ENCODE results near the gene SKI. TPM values are rescaled to one million over a fixed set of nuclear protein-coding genes. Genes with fewer than 3 reads are reported as not detected.

The SKI gene
- total RNA-seq, 1 experiment from 2014 or later: 89.5 TPM

DNA sequence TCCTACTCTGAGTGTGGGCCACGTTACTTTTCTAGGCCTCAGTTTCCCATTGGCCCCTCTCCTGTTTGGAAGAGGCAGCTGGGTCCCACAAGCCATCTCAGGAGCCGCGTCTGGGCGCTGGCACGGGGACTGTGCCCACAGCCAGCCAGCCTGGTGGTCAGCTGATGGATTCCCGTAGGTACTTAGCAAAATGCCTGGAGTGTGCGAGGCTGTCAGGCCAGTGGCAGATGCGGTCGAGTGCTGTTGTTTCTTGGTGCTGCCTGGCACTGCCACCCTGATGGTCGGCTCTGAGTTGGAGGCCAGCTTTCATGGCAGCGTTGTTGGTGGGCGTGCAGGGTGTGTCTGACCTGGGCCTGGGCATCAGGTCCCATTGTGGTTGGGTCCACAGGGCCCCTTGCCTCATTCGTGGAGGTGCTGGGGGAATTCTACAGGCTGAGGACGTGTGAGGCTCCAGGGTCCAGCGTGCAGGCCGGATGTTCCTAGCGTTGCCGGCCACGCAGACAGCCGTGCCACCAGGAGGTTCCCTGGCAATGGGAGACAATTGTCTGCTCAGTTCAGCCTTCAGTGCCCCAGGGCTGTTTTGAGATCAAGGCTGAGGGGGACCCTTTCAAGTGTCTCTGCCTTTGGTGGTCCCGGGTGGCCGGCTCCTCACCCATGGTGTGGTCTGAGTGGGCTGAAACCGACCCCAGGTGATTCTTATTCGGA is 20.9 kb downstream of the SKI start:
- Mint-ChIP-seq H3K27me3 (ENCODE audit: low read depth) (no peaks in the 10 kb centered on the region), H3K4me1 (peaks cover 64% of the 10 kb centered on the region in 2 experiments), H3K4me3 (peak overlapping the region; percentile 3 to 57; a peak in 4 of 5 replicates), H3K36me3 (ENCODE audit: insufficient read depth in 1 of 3, low read depth in 3 of 3) (peaks cover 12 to 17% (median 15%) of the 10 kb centered on the region in 3 experiments), H3K9me3 (no peaks in the 10 kb centered on the region), H3K27ac (peak overlapping the region; percentile 96 to 98 (median 98))
- no peaks in the 10 kb centered on the region for H3K27me3 ChIP-seq (ENCODE audit: insufficient read depth, low read length)
- no peak overlapping the region for H4K8ac ChIP-seq (replicated peaks; ENCODE audit: insufficient read length, low read depth, low read length)
- H2BK5ac ChIP-seq (ENCODE audit: insufficient read length, low read length): no peak overlapping the region
- peak overlapping the region; percentile 64 for H3K14ac ChIP-seq (ENCODE audit: insufficient read depth, low read length)
- H3K18ac ChIP-seq (ENCODE audit: insufficient read length, low read depth, low read length): peak overlapping the region; percentile 63
- H4K20me1 ChIP-seq (ENCODE audit: control insufficient read depth, insufficient read depth, insufficient read length): no peaks in the 10 kb centered on the region
- peak overlapping the region; percentile 13 for H3K9ac ChIP-seq (ENCODE audit: extremely low read depth, insufficient read length, low read length)
- H3K4ac ChIP-seq (ENCODE audit: low read depth, low read length): peak overlapping the region; percentile 11; the same call in 1 of the 2 replicates
- H4K5ac ChIP-seq (ENCODE audit: insufficient read length, low read depth, low read length): no peak overlapping the region
- H2AK5ac ChIP-seq (ENCODE audit: insufficient read length, low read length): no peak overlapping the region
- H3K4me2 ChIP-seq (ENCODE audit: insufficient read depth, insufficient read length, low read length): peak overlapping the region; percentile 22
- peaks cover 7% of the 10 kb centered on the region for H3K79me1 ChIP-seq (ENCODE audit: insufficient read depth, low read depth, low read length, poor library complexity, severe bottlenecking)
- H2AFZ ChIP-seq (ENCODE audit: low read length): no peak overlapping the region
- H2BK15ac ChIP-seq (ENCODE audit: low read depth, low read length): no peak overlapping the region; the same call in 1 of the 2 replicates
- H3K27ac ChIP-seq (ENCODE audit: insufficient read length, low read depth, low read length): peak overlapping the region; percentile 23
- H3K79me2 ChIP-seq (ENCODE audit: insufficient read depth, low read length): peaks cover 49% of the 10 kb centered on the region; the same call in 1 of the 2 replicates
- TF ChIP-seq, protein P1, sequence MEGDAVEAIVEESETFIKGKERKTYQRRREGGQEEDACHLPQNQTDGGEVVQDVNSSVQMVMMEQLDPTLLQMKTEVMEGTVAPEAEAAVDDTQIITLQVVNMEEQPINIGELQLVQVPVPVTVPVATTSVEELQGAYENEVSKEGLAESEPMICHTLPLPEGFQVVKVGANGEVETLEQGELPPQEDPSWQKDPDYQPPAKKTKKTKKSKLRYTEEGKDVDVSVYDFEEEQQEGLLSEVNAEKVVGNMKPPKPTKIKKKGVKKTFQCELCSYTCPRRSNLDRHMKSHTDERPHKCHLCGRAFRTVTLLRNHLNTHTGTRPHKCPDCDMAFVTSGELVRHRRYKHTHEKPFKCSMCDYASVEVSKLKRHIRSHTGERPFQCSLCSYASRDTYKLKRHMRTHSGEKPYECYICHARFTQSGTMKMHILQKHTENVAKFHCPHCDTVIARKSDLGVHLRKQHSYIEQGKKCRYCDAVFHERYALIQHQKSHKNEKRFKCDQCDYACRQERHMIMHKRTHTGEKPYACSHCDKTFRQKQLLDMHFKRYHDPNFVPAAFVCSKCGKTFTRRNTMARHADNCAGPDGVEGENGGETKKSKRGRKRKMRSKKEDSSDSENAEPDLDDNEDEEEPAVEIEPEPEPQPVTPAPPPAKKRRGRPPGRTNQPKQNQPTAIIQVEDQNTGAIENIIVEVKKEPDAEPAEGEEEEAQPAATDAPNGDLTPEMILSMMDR (conservative IDR thresholded peaks at IDR 0.05): no peak
- H3K23ac ChIP-seq (ENCODE audit: insufficient read length, low read depth, low read length): no peak overlapping the region
- H3K4me1 ChIP-seq (ENCODE audit: insufficient read depth, low read length): peaks cover 22% of the 10 kb centered on the region
- H3K56ac ChIP-seq (ENCODE audit: insufficient read length, low read depth, low read length): no peak overlapping the region
- peak overlapping the region; percentile 3 for H4K91ac ChIP-seq (ENCODE audit: insufficient read length, low read depth, low read length)
- no peaks in the 10 kb centered on the region for H3K9me3 ChIP-seq (ENCODE audit: control insufficient read depth, low read depth, low read length)
- no peak overlapping the region for H2BK120ac ChIP-seq (ENCODE audit: low read depth, low read length, poor library complexity, severe bottlenecking)
- H3T11ph ChIP-seq (ENCODE audit: low read length): no peak overlapping the region
- no CpG with 5 or more reads among the region's 24 CpGs for WGBS (ENCODE audit: extremely low coverage, insufficient read length, low lambda C conversion rate)
- no peak overlapping the region for H2BK20ac ChIP-seq (ENCODE audit: low read depth, low read length, poor library complexity, severe bottlenecking)
- peak; percentile 28 for DNase-seq
- H3K23me2 ChIP-seq (ENCODE audit: insufficient read length, low read depth, low read length, poor library complexity, severe bottlenecking): no peaks in the 10 kb centered on the region
- H2BK12ac ChIP-seq (ENCODE audit: insufficient read length, low read depth, low read length): peak overlapping the region; percentile 20
